ENCODE data around the gene FAM9C.

GRCh38 chrX:13088156-13088487, 43.7 kb upstream of the FAM9C start:
- no peak for TF ChIP-seq CTCF (IDR thresholded peaks at IDR 0.05)
- TF ChIP-seq POLR2A (IDR thresholded peaks at IDR 0.05): no peak

Measured in testis (tissue), 2 donors.